Suprapubic skin (tissue), 4 donors: ENCODE measurements around the gene PTK6.

Experiments used
- EP300 ChIP-seq: sonication (generic); formaldehyde crosslinking; IDR thresholded peaks from one replicate; pipeline ENCODE4 v1.6.1; 2017; ENCODE audit warnings: antibody characterized with exemption
- POLR2A ChIP-seq, 2 donors: fragments of 450-650 bp; IDR thresholded peaks; one replicate each; pipeline ENCODE4 v1.6.1; 2017; ENCODE audit warnings: antibody characterized with exemption in 2 of 2, mild to moderate bottlenecking in 2 of 2, moderate library complexity in 2 of 2
- POLR2AphosphoS5 ChIP-seq, 3 donors: sonication (generic); formaldehyde crosslinking; IDR thresholded peaks; one replicate each; pipeline ENCODE4 v1.6.1; 2017; ENCODE audit warnings: antibody characterized with exemption in 3 of 3
- TF ChIP-seq, protein P1 (sequence below), 2 donors: fragments of 200-600 bp in 1 of 2; fragments of 450-650 bp in 1 of 2; sonication (generic) in 1 of 2; IDR thresholded peaks; one replicate each; pipeline ENCODE4 v1.5.1; 2016 to 2019; ENCODE audit warnings: antibody characterized with exemption in 2 of 2, mild to moderate bottlenecking in 1 of 2, moderate library complexity in 1 of 2

DNA sequence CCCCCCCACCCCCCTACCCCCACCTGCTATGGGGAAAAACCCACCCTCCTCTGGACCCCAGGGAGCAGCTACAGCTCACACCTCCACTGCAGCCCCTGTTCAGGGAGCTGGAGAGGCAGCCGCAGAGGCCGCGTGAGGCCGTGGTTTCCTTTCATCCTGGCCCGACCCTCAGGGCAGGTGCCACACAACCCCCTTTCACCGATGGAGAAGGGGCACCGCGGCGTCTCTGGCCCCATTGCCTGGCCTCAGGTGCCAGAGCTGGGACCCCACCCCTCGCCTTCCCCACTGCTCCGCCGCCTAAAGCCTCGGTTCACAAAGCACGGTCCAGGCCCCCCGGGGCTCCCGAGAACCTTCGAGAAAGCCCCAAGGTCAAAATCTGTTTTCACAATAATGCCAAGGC, 52.9 kb downstream of the PTK6 start:
- TF ChIP-seq, protein P1, sequence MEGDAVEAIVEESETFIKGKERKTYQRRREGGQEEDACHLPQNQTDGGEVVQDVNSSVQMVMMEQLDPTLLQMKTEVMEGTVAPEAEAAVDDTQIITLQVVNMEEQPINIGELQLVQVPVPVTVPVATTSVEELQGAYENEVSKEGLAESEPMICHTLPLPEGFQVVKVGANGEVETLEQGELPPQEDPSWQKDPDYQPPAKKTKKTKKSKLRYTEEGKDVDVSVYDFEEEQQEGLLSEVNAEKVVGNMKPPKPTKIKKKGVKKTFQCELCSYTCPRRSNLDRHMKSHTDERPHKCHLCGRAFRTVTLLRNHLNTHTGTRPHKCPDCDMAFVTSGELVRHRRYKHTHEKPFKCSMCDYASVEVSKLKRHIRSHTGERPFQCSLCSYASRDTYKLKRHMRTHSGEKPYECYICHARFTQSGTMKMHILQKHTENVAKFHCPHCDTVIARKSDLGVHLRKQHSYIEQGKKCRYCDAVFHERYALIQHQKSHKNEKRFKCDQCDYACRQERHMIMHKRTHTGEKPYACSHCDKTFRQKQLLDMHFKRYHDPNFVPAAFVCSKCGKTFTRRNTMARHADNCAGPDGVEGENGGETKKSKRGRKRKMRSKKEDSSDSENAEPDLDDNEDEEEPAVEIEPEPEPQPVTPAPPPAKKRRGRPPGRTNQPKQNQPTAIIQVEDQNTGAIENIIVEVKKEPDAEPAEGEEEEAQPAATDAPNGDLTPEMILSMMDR (IDR thresholded peaks at IDR 0.05), result no peak
- no peak for TF ChIP-seq POLR2A (IDR thresholded peaks at IDR 0.05)
- TF ChIP-seq EP300, result no peak
- no peak for TF ChIP-seq POLR2AphosphoS5 (IDR thresholded peaks at IDR 0.05)
